ENCODE data around the gene CD83.

The CD83 gene

GRCh38 chr6:14131579-14131978 is 14.0 kb downstream of the CD83 start:
- TF ChIP-seq CTCF (conservative IDR thresholded peaks at IDR 0.05; ENCODE audit: low read depth), result no peak
- DNase-seq (ENCODE audit: low spot score), result no peak
- no peak overlapping the region for H3K27ac ChIP-seq
- ChIA-PET POLR2A (ENCODE audit: low non-redundant PET) (no interaction called here), CTCF (no interaction called here)

- no peak for DNase-seq (ENCODE audit: low spot score)
- CTCF ChIA-PET, result no interaction called here
- POLR2A ChIA-PET (ENCODE audit: low non-redundant PET), result no interaction called here
- no peak for TF ChIP-seq CTCF (conservative IDR thresholded peaks at IDR 0.05; ENCODE audit: low read depth)
- no peak overlapping the region for H3K27ac ChIP-seq
Measured at GRCh38 chr6:14132244-14132920, 14.8 kb downstream of the CD83 start.

- no peak for TF ChIP-seq CTCF (conservative IDR thresholded peaks at IDR 0.05; ENCODE audit: low read depth)
- POLR2A ChIA-PET (ENCODE audit: low non-redundant PET), result no interaction called here
- no peak for DNase-seq (ENCODE audit: low spot score)
- H3K27ac ChIP-seq, result no peak overlapping the region
- CTCF ChIA-PET, result interaction anchor here (0.6 kb wide), 1 partner anchor 1424 kb away, joined by 3 read pairs; no protein-coding TSS in a partner anchor
Measured at GRCh38 chr6:14132921-14133275, 15.3 kb downstream of the CD83 start.

GRCh38 chr6:14134211-14134910 is 16.8 kb downstream of the CD83 start:
- POLR2A ChIA-PET (ENCODE audit: low non-redundant PET), result no interaction called here
- no peak for DNase-seq (ENCODE audit: low spot score)
- H3K27ac ChIP-seq, result no peak overlapping the region
- TF ChIP-seq CTCF (conservative IDR thresholded peaks at IDR 0.05; ENCODE audit: low read depth), result no peak
- CTCF ChIA-PET, result no interaction called here

- no peak for DNase-seq (ENCODE audit: low spot score)
- no peak overlapping the region for H3K27ac ChIP-seq
- no peak for TF ChIP-seq CTCF (conservative IDR thresholded peaks at IDR 0.05; ENCODE audit: low read depth)
- CTCF ChIA-PET, result no interaction called here
- POLR2A ChIA-PET (ENCODE audit: low non-redundant PET), result no interaction called here
Measured at GRCh38 chr6:14135893-14136539, 18.4 kb downstream of the CD83 start.

GRCh38 chr6:14138701-14139215 is 21.2 kb downstream of the CD83 start:
- H3K27ac ChIP-seq, result no peak overlapping the region
- ChIA-PET CTCF (interaction anchor here (0.6 to 0.7 kb wide), 3 partner anchors 881 to 1894 kb away, joined by 3 to 4 read pairs (median 4); no protein-coding TSS in a partner anchor), POLR2A (ENCODE audit: low non-redundant PET) (no interaction called here)
- TF ChIP-seq CTCF (conservative IDR thresholded peaks at IDR 0.05; ENCODE audit: low read depth), result no peak
- no peak for DNase-seq (ENCODE audit: low spot score)

Measured in RWPE1 (cell line).